Dendritic cell treated with granulocyte-macrophage colony-stimulating factor and Interleukin-4, amounts not matched to agents 40 ng/mL and 50 ng/mL, for 4 days (primary cell): ENCODE measurements around the gene LGALS8.

Source experiments
- H3K27ac Mint-ChIP-seq: one replicate; pipeline ENCODE4 v1.8.0; 2022; ENCODE audit warnings: mild to moderate bottlenecking, mixed read lengths
- H3K27me3 Mint-ChIP-seq: one replicate; pipeline ENCODE4 v1.8.0; 2022; ENCODE audit warnings: mild to moderate bottlenecking, mixed read lengths
- H3K36me3 Mint-ChIP-seq: one replicate; pipeline ENCODE4 v1.8.0; 2022; ENCODE audit warnings: low read depth, mixed read lengths
- H3K4me1 Mint-ChIP-seq: one replicate; pipeline ENCODE4 v1.8.0; 2022; ENCODE audit warnings: low read depth, mixed read lengths
- H3K4me3 Mint-ChIP-seq: one replicate; pipeline ENCODE4 v1.8.0; 2022; ENCODE audit warnings: mild to moderate bottlenecking, moderate library complexity, mixed read lengths
- H3K9me3 Mint-ChIP-seq: one replicate; pipeline ENCODE4 v1.8.0; 2022; ENCODE audit warnings: mixed read lengths
- intact Hi-C: fragments of 100-400 bp; cut with micrococcal nuclease; formaldehyde crosslinking; loops from one replicate; pipeline ENCODE4 v1.15.0; 2022

LGALS8 gene

DNA sequence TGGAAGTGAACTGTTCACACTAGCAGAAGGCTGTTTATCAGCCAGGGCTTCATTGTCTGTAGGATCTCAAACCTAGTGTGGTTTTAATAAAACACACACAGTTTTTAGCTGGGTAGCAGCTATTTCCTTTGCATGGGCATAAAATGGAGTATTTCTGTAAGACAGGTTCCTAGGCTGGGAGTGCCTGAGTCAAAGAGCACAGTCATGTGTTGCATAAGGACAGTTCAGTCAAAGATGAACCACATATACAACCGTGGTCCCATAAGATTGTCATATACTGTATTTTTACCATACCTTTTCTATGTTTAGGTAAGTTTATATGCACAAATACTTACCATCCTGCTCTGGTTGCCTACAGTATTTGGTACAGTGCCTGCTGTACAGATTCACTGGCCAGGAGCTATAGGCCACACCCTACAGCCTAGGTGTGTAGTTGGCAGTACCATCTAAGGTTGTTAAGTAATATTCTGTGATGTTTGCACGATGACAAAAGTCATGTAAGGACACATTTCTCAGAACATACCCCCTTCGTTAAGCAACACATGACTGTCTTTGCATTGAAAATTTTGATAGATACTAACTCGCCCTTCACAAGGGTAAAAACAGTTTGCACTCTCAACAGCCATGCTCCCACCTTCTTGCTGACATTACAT lies 17.2 kb downstream of the LGALS8 start:
- intact Hi-C loops = no loop called here
- Mint-ChIP-seq H3K27ac (no peak overlapping the region), H3K9me3 (no peaks in the 10 kb centered on the region), H3K27me3 (no peaks in the 10 kb centered on the region), H3K4me1 (peaks cover 14% of the 10 kb centered on the region), H3K4me3 (no peak overlapping the region), H3K36me3 (peaks cover 92% of the 10 kb centered on the region)

DNA sequence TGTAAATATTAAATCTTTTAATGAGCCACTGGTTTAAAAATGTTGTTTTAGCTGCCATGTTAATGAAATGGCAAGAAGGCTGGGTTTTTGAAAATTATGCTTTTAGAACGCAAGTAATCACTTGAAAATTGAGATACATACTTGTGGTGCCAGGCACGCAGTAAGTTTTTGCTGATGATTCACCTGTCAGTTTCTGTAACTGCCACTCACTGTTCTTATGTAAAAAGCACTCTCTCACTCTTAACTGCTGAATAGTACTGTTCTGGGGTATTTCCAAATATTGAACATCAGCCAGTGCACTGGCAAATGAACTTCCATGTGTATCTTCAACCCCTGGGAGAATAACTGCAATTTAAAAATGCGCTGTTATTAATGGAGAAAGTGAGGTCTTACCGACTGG lies 17.9 kb downstream of the LGALS8 start:
- no peaks in the 10 kb centered on the region for H3K27me3 Mint-ChIP-seq
- H3K4me1 Mint-ChIP-seq = peaks cover 7% of the 10 kb centered on the region
- H3K4me3 Mint-ChIP-seq = no peak overlapping the region
- H3K9me3 Mint-ChIP-seq = no peaks in the 10 kb centered on the region
- peaks cover 93% of the 10 kb centered on the region for H3K36me3 Mint-ChIP-seq
- intact Hi-C loops = no loop called here
- no peak overlapping the region for H3K27ac Mint-ChIP-seq

DNA sequence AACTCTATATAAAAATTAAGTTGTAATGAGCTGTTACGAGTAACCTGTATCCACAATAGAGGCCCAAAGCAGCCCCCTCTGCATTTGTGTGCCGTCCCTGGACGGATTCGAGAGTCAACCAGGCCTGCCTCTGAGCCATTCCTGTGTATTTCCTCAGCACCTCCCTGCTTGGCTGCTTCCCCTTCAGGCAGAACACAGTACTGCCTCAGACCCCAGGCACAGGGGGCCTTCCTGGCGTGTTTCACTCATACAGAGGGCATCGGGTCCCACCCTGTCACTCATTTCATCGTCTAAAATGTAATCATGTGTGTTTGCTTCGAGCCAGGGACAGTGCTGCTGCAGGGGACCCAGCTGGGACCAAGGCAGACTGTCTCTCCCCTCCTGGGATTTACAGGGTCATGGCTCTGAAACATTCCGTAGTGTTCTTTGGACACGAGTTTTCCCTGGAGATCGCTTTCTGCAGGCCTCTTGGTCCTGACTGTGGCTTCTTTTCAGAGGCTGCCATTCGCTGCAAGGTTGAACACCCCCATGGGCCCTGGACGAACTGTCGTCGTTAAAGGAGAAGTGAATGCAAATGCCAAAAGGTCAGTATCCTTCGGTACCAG lies 19.4 kb downstream of the LGALS8 start:
- Mint-ChIP-seq H3K27ac (no peak overlapping the region), H3K36me3 (peaks cover 95% of the 10 kb centered on the region), H3K4me3 (no peak overlapping the region), H3K27me3 (no peaks in the 10 kb centered on the region), H3K9me3 (no peaks in the 10 kb centered on the region), H3K4me1 (peaks cover 6% of the 10 kb centered on the region)
- intact Hi-C loops = no loop called here

DNA sequence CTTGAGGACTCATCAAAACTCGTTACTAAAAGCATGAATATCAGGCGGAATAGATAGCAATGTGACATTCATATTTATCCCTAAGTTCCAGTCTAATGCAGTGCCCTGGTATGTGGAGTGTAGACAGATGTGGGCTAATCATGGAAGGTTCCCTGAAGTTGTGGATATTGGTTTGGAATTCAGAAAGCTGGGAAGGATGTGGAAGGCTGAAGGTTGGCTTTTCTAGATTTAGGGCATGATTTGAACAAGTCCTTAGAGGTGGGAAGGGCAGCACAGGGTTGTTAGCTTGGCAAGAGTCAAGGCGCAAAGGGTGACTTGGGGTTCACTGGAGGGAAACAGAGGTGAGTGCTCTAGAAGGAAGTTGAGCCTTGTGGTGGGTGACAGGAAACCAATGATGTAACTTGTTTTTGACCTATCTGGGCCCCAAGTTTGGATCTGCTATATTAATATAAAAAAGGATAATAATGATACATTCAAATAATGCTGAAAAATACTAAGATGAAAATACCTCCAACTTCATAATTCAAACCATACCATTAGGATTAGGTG lies 21.9 kb downstream of the LGALS8 start:
- no peak overlapping the region for H3K27ac Mint-ChIP-seq
- intact Hi-C loops = loop anchor here (5.0 kb wide), 1 partner anchor 47 kb away; no protein-coding TSS in a partner anchor
- no peaks in the 10 kb centered on the region for H3K27me3 Mint-ChIP-seq
- H3K36me3 Mint-ChIP-seq = peaks cover 95% of the 10 kb centered on the region
- no peak overlapping the region for H3K4me3 Mint-ChIP-seq
- no peaks in the 10 kb centered on the region for H3K9me3 Mint-ChIP-seq
- H3K4me1 Mint-ChIP-seq = peaks cover 6% of the 10 kb centered on the region

DNA sequence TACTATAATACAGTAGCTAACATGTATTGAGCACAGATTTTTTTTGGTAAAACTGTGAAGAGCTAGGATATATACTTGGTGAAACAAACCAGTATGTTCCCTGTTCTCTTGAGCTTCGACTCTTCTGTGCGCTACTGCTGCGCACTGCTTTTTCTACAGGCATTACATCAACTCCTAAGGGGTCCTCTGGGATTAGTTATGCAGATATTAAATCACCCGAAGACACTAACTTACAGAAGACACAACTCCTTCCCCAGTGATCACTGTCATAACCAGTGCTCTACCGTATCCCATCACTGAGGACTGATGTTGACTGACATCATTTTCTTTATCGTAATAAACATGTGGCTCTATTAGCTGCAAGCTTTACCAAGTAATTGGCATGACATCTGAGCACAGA lies 24.7 kb downstream of the LGALS8 start:
- intact Hi-C loops = loop anchor here (5.0 kb wide), 1 partner anchor 44 kb away; no protein-coding TSS in a partner anchor
- Mint-ChIP-seq H3K36me3 (peaks cover 99% of the 10 kb centered on the region), H3K27ac (no peak overlapping the region), H3K4me3 (no peak overlapping the region), H3K9me3 (no peaks in the 10 kb centered on the region), H3K4me1 (peaks cover 6% of the 10 kb centered on the region), H3K27me3 (no peaks in the 10 kb centered on the region)

DNA sequence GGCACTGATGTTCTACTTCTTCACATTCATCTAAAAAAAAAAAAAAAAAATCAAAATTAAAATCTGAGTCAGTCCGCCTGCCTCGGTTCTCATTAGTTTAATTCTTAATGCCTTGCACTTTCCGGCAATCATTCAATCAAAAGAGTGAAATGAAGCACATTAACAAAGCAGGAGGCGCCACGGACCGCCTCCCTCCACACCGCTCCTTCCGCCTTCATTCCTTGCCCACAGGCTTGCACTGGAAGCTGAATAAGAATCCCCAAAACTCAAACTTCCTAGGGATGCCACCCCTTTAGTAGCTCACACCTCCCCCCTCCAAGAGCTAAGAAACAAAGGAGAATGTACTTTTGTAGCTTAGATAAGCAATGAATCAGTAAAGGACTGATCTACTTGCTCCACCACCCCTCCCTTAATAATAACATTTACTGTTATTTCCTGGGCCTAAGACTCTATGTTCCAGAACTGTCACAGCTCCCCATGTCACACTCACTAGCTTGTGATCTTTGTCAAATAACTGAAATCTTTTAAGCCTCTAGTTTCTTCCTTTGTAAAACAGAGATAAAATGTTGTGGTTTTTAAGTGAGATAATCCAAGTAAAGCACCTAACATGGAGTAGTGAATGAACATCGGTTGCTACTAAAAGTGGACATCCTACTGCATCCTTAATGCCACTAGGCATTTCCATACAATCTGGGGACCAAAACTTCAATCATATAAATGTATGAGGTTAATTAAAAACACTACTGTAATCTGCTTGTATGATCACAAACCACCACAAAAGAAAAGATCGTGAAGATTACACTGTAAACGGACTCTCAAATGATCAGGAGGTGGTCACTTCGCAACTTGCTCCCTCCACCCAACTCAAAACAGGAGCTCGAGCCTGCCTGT lies 27.4 kb downstream of the LGALS8 start:
- no peaks in the 10 kb centered on the region for H3K4me1 Mint-ChIP-seq
- intact Hi-C loops = no loop called here
- no peaks in the 10 kb centered on the region for H3K27me3 Mint-ChIP-seq
- no peaks in the 10 kb centered on the region for H3K9me3 Mint-ChIP-seq
- H3K27ac Mint-ChIP-seq = no peak overlapping the region
- peaks cover 99% of the 10 kb centered on the region for H3K36me3 Mint-ChIP-seq
- no peak overlapping the region for H3K4me3 Mint-ChIP-seq

DNA sequence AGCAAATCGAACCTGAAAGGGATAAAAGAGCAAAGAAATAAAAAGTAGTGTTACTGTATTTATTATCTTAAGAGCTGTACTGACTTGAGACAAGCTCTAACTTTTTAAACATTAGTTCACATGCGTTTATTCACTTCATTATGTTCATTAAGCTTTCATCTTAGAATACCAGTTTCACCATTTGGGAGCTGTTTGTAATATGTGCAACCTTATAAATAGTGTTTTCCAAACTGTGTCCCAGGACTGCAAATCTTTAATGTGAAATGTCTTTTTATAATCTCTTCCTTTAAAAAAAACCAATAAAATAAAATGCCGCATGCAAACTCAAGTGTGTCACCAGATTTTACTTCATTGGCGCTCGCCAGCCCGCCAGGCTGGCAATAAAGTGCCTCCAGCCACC lies 28.3 kb downstream of the LGALS8 start:
- Mint-ChIP-seq H3K9me3 (no peaks in the 10 kb centered on the region), H3K27ac (no peak overlapping the region), H3K4me3 (no peak overlapping the region), H3K4me1 (no peaks in the 10 kb centered on the region), H3K36me3 (peaks cover 99% of the 10 kb centered on the region), H3K27me3 (no peaks in the 10 kb centered on the region)
- intact Hi-C loops = no loop called here

DNA sequence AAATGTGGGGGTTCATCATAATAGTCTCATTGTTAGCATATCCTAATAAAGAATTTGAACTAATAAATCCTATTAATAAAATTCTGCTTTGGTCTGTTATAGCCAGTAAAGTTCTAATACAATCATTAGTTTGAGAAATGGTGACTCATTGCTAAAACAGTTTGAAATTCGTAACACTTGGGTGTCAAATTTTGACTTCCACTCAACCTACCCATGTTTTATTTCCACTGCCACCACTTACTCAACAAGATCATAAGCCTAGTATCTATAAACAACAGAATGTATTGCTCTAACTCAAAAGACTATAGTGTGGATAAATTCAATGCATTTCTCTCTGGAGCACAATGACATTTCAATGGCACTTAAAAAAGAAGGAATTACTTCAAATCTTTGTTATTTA lies 29.1 kb downstream of the LGALS8 start:
- H3K36me3 Mint-ChIP-seq = peaks cover 99% of the 10 kb centered on the region
- no peaks in the 10 kb centered on the region for H3K9me3 Mint-ChIP-seq
- no peaks in the 10 kb centered on the region for H3K4me1 Mint-ChIP-seq
- H3K4me3 Mint-ChIP-seq = no peak overlapping the region
- no peaks in the 10 kb centered on the region for H3K27me3 Mint-ChIP-seq
- intact Hi-C loops = no loop called here
- H3K27ac Mint-ChIP-seq = no peak overlapping the region

DNA sequence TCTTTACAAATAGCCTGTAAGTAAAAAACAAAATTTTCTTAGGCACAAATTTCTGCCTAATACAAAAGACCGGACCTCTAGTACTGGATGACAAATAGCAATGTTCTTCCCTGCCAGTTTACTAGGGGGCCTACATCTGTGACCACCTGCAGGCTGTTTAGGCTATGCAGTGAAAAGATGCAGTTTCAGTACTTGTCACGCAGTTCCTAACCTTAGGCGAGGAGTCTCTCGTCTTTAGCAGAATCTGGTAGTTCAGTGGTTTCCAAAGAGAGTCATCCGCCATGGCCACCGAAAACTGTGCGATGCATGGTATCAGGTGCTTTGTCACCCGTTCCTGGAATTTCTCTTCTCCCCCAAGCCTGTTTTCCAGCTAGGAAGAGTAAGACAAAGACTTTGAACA lies 29.6 kb downstream of the LGALS8 start:
- Mint-ChIP-seq H3K36me3 (peaks cover 99% of the 10 kb centered on the region), H3K4me3 (no peak overlapping the region), H3K27ac (no peak overlapping the region), H3K4me1 (no peaks in the 10 kb centered on the region), H3K27me3 (no peaks in the 10 kb centered on the region), H3K9me3 (no peaks in the 10 kb centered on the region)
- intact Hi-C loops = no loop called here

DNA sequence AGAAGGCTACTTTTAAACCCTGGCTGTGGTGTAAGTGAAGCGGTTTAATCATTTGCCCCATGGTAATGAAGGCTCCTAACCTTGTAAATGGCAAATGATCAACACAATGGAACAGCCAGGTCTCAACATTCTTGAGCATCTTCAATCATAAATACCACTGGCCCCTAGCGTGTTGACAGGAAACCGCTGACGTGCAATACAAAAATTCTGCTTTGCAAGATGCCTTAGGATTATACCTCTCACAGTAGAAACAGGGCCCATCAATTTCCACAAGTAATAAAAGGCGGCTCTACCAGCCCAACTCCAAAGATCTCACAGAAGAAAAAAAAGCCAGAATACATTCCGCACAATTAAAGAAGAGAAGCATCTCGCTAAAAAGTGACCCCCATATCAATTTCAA lies 32.8 kb downstream of the LGALS8 start:
- Mint-ChIP-seq H3K9me3 (no peaks in the 10 kb centered on the region), H3K36me3 (peaks cover 95% of the 10 kb centered on the region), H3K4me1 (no peaks in the 10 kb centered on the region), H3K4me3 (no peak overlapping the region), H3K27me3 (no peaks in the 10 kb centered on the region), H3K27ac (no peak overlapping the region)
- intact Hi-C loops = no loop called here

DNA sequence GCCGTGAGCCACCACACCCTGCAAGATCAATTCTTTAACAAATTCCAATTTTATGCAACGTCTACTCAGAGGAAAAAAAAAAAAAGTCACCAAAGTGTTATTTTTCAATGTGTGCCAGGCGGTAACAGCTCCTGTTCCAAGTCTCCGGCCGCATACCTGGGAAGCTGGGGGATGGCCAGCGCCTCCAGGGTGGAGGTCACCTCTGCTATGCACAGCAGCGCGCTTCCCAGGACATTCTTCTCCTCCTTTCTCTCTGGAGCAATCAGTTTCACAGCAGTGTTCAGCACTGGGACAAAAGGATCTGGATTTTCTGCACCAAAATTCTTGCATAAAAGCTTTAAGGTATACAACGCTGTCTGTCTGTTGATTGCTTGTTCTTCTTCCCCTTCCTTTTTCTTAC lies 34.3 kb downstream of the LGALS8 start:
- no peaks in the 10 kb centered on the region for H3K27me3 Mint-ChIP-seq
- peaks cover 94% of the 10 kb centered on the region for H3K36me3 Mint-ChIP-seq
- no peaks in the 10 kb centered on the region for H3K4me1 Mint-ChIP-seq
- intact Hi-C loops = no loop called here
- H3K27ac Mint-ChIP-seq = no peak overlapping the region
- no peak overlapping the region for H3K4me3 Mint-ChIP-seq
- H3K9me3 Mint-ChIP-seq = no peaks in the 10 kb centered on the region

DNA sequence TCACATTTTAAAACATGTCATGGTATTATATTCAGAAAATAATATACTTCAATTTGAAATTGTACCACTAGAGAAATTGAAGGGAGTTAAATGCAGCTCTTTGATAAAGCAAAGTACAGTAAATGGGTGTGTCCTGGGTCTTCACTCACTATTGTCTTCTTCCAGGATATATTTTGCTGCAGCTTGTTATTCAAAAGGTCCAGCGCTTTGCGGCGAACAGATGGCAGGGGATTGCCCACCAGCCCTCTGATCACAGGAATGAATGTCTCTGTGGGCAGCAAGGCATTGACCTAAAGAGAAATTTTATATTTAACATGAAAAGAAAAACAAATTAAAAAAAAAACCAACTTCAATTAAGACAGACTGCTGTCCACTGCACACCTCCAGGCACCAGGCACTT lies 35.1 kb downstream of the LGALS8 start:
- peaks cover 95% of the 10 kb centered on the region for H3K36me3 Mint-ChIP-seq
- no peak overlapping the region for H3K27ac Mint-ChIP-seq
- no peak overlapping the region for H3K4me3 Mint-ChIP-seq
- intact Hi-C loops = no loop called here
- H3K27me3 Mint-ChIP-seq = no peaks in the 10 kb centered on the region
- H3K9me3 Mint-ChIP-seq = no peaks in the 10 kb centered on the region
- no peaks in the 10 kb centered on the region for H3K4me1 Mint-ChIP-seq

DNA sequence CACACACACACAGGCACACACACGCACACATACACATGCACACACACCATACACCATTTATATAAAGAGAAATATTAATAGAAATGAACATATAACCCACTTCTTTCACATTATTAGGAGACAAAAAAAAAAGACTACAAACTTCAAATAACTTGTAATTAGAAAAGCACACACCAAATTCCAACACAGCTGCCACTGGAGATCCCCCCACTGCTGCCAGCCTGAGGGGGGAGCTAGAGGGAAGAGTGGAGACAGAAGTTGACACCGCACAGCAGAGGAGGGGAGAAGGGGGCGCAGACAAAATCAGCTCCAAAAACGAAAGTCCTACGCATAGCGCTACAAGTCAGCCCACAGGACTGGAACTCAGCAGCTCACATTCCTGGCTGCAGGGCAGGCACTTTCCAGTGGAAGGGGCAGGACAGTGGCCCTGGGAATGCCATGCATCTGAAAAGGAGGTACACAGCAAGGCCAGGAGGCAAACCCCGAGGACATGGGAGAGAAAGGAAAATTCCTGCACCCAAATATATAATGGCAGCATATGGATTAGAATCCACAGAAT lies 36.5 kb downstream of the LGALS8 start:
- H3K9me3 Mint-ChIP-seq = no peaks in the 10 kb centered on the region
- intact Hi-C loops = no loop called here
- no peaks in the 10 kb centered on the region for H3K4me1 Mint-ChIP-seq
- no peaks in the 10 kb centered on the region for H3K27me3 Mint-ChIP-seq
- H3K27ac Mint-ChIP-seq = no peak overlapping the region
- no peak overlapping the region for H3K4me3 Mint-ChIP-seq
- peaks cover 95% of the 10 kb centered on the region for H3K36me3 Mint-ChIP-seq

DNA sequence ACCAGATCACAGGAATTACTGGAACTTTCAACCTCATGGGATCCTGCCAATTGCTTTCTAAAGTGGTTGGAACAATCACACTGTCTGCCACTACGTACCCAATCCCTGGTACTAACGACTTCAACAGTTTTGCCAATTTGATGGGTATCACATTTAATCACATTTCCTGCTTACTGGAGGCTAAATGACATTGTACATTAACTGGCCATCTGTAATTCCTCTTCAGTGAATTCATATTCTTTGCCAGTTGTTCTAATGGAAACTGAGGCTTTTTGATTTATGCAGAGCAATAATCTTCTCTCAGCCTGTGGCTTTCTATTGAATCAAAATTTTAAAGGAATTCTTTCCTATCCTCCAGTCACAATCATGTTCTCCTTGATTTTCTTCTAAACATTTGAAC lies 38.2 kb downstream of the LGALS8 start:
- no peak overlapping the region for H3K4me3 Mint-ChIP-seq
- H3K27ac Mint-ChIP-seq = no peak overlapping the region
- intact Hi-C loops = no loop called here
- H3K9me3 Mint-ChIP-seq = no peaks in the 10 kb centered on the region
- no peaks in the 10 kb centered on the region for H3K27me3 Mint-ChIP-seq
- peaks cover 95% of the 10 kb centered on the region for H3K36me3 Mint-ChIP-seq
- no peaks in the 10 kb centered on the region for H3K4me1 Mint-ChIP-seq
